T follicular helper cell (primary cell): ENCODE measurements around the gene OR2M2.

ENCODE experiments used
- DNase-seq: peaks from one replicate; pipeline ENCODE4 v3.0.0-alpha.2; 2020; ENCODE audit warnings: low read depth
- total RNA-seq, 2 experiments: gene quantifications; one replicate each; lab custom pipeline; 2026; lab: John Stamatoyannopoulos, UW

Gene OR2M2
- 0 reads per million in 2 experiments for total RNA-seq

GRCh38 chr1:248174521-248174920, at the start of gene OR2M2:
Gene OR2M2 (plus strand): TSS chr1:248174821. CDS start chr1:248179986, 5,165 bp downstream.
- no peak for DNase-seq

GRCh38 chr1:248127653-248128052, 47.0 kb upstream of the OR2M2 start:
- no peak for DNase-seq

GRCh38 chr1:248136811-248137210, 37.8 kb upstream of the OR2M2 start:
- no peak for DNase-seq

- no peak for DNase-seq
These were observed 33.8 kb upstream of the OR2M2 start for GRCh38 chr1:248140846-248141245.

- DNase-seq = no peak
These were observed 31.3 kb upstream of the OR2M2 start for GRCh38 chr1:248143311-248143710.

- DNase-seq = no peak
These were observed 30.0 kb upstream of the OR2M2 start, which contains the start of gene OR2M5 for GRCh38 chr1:248144513-248145198. Gene OR2M5 (plus strand): TSS chr1:248145148. CDS start chr1:248145148, 0 bp downstream.

GRCh38 chr1:248152056-248152827, 22.4 kb upstream of the OR2M2 start:
- DNase-seq = no peak

- no peak for DNase-seq
These were observed 18.7 kb upstream of the OR2M2 start for GRCh38 chr1:248155927-248156326.

GRCh38 chr1:248158758-248159157, 15.9 kb upstream of the OR2M2 start:
- DNase-seq = no peak

- no peak for DNase-seq
These were observed 10.6 kb upstream of the OR2M2 start for GRCh38 chr1:248164031-248164430.

GRCh38 chr1:248165186-248165585, 9.4 kb upstream of the OR2M2 start:
- DNase-seq = no peak

- no peak for DNase-seq
These were observed 9.4 kb downstream of the OR2M2 start for GRCh38 chr1:248183996-248184395.

GRCh38 chr1:248187363-248187762, 12.7 kb downstream of the OR2M2 start:
- no peak for DNase-seq

- DNase-seq = no peak
These were observed 14.4 kb downstream of the OR2M2 start for GRCh38 chr1:248189026-248189425.

- DNase-seq = no peak
These were observed 19.5 kb downstream of the OR2M2 start for GRCh38 chr1:248194117-248194516.

GRCh38 chr1:248196965-248197364, 22.3 kb downstream of the OR2M2 start, which contains the start of gene OR2M3:
Gene OR2M3 (plus strand): TSS chr1:248197265. CDS start chr1:248203068, 5,803 bp downstream.
- DNase-seq = no peak

GRCh38 chr1:248215880-248216279, 41.3 kb downstream of the OR2M2 start:
- DNase-seq = no peak

- DNase-seq = no peak
These were observed 50.9 kb downstream of the OR2M2 start for GRCh38 chr1:248225537-248225936.

GRCh38 chr1:248229360-248229908, 54.8 kb downstream of the OR2M2 start:
- no peak for DNase-seq
